NCI-H345 treated with DMSO at 0.1 percent for 48 hours (cell line): ENCODE results near the gene LPIN1.
A peak's percentile ranks its signal among the peaks of the same experiment; 100 is the strongest.
"Not testable (repeated sequence)": the region's sequence is repeated elsewhere in the genome, so short reads cannot be mapped to it uniquely, and the experiment has no call there.

ENCODE experiments used
- DNase-seq: peaks from one replicate; lab custom pipeline; 2025; ENCODE audit not compliant: unreplicated experiment; lab: John Stamatoyannopoulos, UW

The LPIN1 gene

GRCh38 chr2:11716689-11717321 is 29.6 kb upstream of the LPIN1 start:
- no peak for DNase-seq

GRCh38 chr2:11717623-11718022 is 28.8 kb upstream of the LPIN1 start:
- no peak for DNase-seq

GRCh38 chr2:11718606-11719005 is 27.8 kb upstream of the LPIN1 start:
- no peak for DNase-seq

GRCh38 chr2:11719230-11719977 is 27.0 kb upstream of the LPIN1 start:
- no peak for DNase-seq

GRCh38 chr2:11720752-11721151 is 25.7 kb upstream of the LPIN1 start:
- no peak for DNase-seq

- DNase-seq: no peak
These were observed 24.0 kb upstream of the LPIN1 start for GRCh38 chr2:11722292-11723060.

GRCh38 chr2:11723061-11723371 is 23.4 kb upstream of the LPIN1 start:
- no peak for DNase-seq

GRCh38 chr2:11724151-11724550 is 22.3 kb upstream of the LPIN1 start:
- no peak for DNase-seq

- no peak for DNase-seq
These were observed 20.0 kb upstream of the LPIN1 start for GRCh38 chr2:11726384-11726783.

DNA sequence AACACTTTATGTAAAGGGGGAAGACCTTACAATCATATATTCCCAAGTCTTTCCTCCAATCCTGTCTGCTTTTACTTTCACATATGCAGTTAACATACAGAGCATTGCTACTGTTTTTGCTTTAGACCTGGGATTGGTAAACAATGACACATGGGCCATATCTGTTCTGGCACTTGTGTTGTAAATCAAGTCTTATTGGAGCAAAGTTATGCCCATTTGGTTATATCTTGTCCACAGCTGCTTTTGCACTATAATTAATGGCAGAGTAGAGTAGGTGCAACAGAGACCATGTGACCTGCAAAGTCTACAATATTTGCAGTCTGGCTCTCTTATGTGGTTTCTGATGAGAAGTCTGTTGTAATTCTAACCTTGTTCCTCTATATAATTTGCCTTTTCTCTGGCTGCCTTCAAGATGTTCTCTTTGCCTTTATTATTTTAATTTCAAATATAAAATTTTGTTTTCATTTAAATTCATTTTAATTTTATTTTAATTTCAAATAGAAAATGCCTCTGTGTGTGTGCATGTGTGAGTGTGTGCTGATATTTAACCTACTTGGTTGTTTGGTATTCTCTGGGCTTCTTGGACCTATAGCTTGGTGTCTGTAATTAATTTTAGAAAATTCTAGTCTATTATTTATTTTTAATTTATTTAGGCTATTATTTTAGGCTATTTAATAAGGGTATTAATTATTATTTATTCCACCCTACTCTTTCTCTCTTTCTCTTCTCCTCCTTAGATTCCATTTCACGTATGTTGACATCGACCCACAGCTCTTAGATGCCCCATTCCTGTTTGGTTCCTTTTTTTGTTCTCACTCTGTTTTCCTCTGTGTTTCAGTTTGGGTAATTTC is 16.8 kb upstream of the LPIN1 start:
- DNase-seq: no peak

DNA sequence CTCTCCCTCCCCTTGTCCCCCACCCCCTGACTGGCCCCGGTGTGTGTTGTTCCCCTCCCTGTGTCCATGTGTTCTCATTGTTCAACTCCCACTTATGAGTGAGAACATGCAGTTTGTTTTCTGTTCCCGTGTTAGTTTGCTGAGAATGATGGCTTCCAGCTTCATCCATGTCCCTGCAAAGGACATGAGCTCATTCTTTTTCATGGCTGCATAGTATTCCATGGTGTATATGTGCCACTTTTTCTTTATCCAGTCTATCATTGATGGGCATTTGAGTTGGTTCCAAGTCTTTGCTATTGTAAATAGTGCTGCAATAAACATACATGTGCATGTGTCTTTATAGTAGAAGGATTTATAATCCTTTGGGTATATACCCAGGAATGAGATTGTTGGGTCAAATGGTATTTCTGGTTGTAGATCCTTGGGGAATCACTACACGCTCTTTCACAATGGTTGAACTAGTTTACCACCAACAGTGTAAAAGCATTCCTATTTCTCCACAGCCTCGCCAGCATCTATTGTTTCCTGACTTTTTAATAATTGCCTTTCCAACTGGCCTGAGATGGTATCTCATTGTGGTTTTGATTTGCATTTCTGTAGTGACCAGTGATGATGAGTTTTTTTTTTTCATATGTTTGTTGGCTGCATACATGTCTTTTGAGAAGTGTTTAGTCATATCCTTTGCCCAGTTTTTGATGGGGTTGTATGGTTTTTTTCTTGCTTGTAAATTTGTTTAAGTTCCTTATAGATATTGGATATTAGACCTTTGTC is 15.0 kb upstream of the LPIN1 start:
- DNase-seq: not testable (repeated sequence)

DNA sequence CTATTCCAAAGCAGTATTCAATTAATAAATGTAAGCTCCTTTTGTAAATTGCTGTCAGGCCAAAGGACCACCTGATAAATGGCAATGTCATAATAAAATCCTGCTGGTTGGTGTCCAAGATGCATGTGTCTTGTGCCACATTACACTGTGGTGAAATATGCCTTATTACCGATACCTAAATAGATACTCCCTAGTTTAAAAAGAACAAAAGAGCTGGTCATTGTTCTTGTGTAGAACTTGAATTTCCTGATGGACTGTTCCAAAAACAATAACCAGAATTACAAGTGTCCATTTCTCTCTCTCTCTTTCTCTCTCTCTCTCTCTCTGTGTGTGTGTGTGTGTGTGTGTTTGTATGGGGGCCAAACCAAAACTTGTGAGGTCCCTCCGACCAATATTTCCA is 13.8 kb upstream of the LPIN1 start:
- DNase-seq: no peak

DNA sequence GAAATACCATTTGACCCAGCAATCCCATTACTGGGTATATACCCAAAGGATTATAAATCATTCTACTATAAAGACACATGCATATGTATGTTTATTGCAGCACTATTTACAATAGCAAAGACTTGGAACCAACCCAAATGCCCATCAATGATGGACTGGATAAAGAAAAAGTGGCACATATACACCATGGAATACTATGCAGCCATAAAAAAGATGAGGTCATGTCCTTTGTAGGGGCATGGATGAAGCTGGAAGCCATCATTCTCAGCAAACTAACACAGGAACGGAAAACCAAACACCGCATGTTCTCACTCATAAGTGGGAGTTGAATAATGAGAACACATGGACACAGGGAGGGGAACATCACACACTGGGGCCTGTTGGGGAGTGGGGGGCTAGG is 8.6 kb upstream of the LPIN1 start:
- DNase-seq: not testable (repeated sequence)

GRCh38 chr2:11738589-11739436 is 7.6 kb upstream of the LPIN1 start:
- no peak for DNase-seq

- no peak for DNase-seq
These were observed 5.7 kb upstream of the LPIN1 start for GRCh38 chr2:11740723-11741122.

DNA sequence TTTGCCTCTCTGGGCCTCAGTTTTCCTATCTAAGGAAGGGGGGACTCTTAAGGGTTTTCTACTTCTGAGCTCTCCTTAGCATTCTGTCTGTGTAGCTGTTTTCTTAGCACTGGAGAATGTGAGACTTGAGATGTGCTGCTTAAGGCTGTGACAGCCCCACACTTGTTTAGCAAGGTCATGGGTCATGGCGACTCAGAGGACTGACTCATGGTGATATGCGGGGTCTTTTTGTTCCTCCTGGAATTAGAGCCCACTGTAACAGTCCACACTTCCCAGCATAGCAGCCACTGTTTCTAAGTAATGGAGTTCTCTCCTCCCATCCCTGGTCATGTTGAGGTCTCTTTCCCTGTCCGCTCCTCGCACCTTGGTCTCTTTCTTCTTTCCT is 4.1 kb upstream of the LPIN1 start:
- no peak for DNase-seq

DNA sequence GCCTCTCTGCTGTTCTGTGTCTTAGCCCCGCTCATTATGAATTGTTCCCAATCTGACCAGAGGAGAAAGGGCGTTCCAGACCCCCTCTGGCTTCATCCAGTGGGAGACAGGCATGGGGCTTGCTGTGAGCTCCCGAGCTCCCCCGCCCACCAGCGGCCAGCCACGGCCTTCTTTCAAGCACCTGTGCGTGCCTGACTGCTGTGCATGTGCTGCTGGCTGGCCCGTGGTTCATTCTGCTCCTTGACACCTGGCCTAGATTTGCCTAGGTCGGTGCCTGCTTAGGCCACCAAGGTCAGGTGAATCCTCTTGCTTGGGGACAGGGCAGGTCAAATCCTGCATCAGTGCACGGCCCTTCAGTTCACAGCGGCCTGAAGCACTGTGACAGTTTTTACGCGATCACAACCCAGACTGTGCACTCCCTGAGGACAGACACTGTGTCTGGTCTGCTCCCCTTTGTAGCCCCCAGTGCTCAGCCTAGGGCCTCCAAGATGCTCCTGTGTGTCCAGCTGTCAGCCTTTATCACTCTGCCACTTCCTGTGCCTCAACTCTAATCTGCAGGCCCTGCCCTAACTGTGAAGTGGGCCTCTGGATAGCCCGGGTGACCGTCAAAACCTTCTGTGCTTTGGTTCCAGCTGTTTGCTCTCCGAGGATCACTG is 3.6 kb upstream of the LPIN1 start:
- no peak for DNase-seq

GRCh38 chr2:11743366-11743765 is 3.1 kb upstream of the LPIN1 start:
- no peak for DNase-seq

DNA sequence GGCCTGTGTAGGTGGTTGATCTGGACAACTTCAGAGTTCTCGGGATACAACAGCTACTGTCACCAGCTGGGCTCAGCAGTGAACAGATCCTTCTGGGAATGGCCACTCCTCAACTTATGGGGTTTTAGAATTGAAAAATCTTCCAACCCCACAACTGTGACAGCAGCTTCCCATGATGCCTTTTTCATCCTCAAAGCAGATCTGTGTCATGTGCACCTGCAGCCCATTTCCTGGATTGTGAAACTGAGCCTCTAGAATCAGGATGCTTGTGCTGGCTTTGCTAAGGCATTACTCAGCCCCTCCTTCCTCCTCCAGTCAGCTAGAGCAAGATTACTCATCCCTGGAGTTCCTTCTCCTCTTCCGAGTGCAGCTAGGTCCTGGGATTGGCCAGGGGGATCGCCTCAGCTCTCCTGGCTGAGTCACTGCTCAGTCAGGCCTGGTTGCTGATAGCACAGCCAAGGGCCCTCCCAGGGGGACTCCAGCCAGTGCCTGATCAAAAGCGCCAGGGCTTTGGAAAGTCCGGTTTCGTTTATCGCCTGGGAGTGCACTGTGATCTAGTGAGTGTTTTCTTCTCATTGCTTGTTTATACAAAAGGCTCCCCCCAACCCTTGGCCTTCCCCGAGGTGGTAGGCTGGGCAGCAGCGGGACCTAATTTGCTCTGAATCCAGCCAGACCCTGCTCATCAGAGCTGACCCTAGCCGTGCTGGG is 2.4 kb upstream of the LPIN1 start:
- peak; percentile 71 for DNase-seq
